GM18867 (cell line): Measurements from ENCODE around the gene SQSTM1.
"Not testable (repeated sequence)": the region's sequence is repeated elsewhere in the genome, so short reads cannot be mapped to it uniquely, and the experiment has no call there.

Source experiments
- ATAC-seq: cut with Tn5 transposase; IDR thresholded peaks from one replicate; pipeline ENCODE4 v1.9.1; 2021; ENCODE audit warnings: mild to moderate bottlenecking, moderate library complexity; ENCODE audit not compliant: unreplicated experiment

SQSTM1 gene

GRCh38 chr5:179871533-179871932 lies 50.8 kb downstream of the SQSTM1 start:
- ATAC-seq = not testable (repeated sequence)

GRCh38 chr5:179872055-179872827 lies 51.5 kb downstream of the SQSTM1 start:
- no peak for ATAC-seq

GRCh38 chr5:179872828-179873575 lies 52.3 kb downstream of the SQSTM1 start:
- no peak for ATAC-seq

GRCh38 chr5:179873588-179874110 lies 52.9 kb downstream of the SQSTM1 start:
- no peak for ATAC-seq

- no peak for ATAC-seq
Measured at GRCh38 chr5:179874136-179874535, 53.4 kb downstream of the SQSTM1 start.

GRCh38 chr5:179874536-179875292 lies 54.0 kb downstream of the SQSTM1 start:
- ATAC-seq = no peak

GRCh38 chr5:179875741-179876609 lies 55.3 kb downstream of the SQSTM1 start:
- ATAC-seq = no peak

- no peak for ATAC-seq
Measured at GRCh38 chr5:179876610-179876952, 55.9 kb downstream of the SQSTM1 start.

- ATAC-seq = no peak
Measured at GRCh38 chr5:179878222-179879002, 57.7 kb downstream of the SQSTM1 start.

- ATAC-seq = no peak
Measured at GRCh38 chr5:179879003-179879689, 58.4 kb downstream of the SQSTM1 start.

GRCh38 chr5:179879690-179880010 lies 58.9 kb downstream of the SQSTM1 start:
- no peak for ATAC-seq

- ATAC-seq = no peak
Measured at GRCh38 chr5:179880066-179880650, 59.5 kb downstream of the SQSTM1 start.

- ATAC-seq = no peak
Measured at GRCh38 chr5:179880848-179881590, 60.3 kb downstream of the SQSTM1 start.

- ATAC-seq = no peak
Measured at GRCh38 chr5:179882338-179882737, 61.6 kb downstream of the SQSTM1 start.

GRCh38 chr5:179883163-179883562 lies 62.5 kb downstream of the SQSTM1 start:
- no peak for ATAC-seq

GRCh38 chr5:179885491-179886090 lies 64.9 kb downstream of the SQSTM1 start:
- ATAC-seq = no peak

GRCh38 chr5:179886190-179886911 lies 65.6 kb downstream of the SQSTM1 start:
- no peak for ATAC-seq
